Measurements from ENCODE around the gene NOXO1.

Gene NOXO1

DNA sequence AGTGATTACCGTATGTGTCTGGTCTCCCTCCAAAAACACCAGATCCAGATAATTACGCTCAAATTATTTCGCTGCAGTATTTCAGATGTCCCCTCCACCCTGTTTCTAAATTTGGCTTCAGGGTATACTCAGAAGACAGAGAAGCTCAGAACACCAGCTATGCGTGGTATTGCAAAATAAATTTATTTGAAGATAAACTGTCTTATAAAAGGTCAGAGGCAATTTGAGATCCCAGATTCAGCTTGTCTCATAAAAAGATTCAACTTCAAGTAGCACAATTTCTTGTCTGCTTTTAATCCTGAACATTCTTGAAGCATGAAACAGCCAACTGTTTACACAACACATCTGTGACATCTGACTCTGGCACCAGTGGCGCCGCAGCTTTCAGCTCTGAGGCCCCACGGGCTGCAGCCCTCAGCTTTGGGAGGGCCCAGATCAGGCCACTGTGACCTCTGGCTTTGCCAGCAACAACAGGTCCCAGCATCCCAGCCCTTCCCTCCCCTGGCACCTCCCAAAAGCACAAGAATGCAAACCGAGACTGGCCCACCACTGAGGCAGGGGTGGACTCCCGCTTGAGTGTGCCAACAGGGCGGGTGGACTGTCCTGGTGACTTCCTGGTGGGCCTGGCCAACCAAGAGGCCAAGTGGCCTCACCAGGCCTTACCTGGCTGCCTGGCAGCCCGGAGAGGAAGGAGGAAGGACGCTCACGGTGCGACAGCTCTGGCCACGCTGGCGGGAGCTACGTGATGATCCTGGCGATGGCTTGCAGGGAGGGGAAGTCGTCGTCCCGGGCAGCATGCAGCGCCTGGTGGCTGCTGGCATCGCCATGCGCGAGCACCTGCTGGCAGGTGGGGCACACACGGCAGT lies 16.5 kb upstream of the NOXO1 start:
- no peak for DNase-seq

DNA sequence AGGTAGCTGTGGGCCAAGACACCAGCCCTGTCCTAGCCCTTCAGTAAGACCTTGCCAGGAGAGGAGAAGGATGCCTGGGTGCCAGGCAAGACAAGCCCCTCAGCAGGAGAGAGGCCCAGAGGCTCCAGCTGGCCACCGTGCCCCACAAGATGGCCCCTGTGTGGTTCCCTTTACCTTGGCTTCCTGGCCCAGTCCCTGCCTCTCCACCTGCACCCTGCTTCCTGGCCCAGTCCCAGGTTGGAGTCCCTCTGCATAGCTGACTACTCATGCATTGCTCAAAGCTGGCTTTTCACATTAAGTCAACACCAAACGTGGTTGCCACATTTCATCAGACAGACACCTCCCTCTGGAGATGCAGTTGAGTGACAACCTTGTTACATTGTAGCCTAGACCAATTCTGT lies 12.5 kb upstream of the NOXO1 start:
- peak; percentile 67 for DNase-seq

DNA sequence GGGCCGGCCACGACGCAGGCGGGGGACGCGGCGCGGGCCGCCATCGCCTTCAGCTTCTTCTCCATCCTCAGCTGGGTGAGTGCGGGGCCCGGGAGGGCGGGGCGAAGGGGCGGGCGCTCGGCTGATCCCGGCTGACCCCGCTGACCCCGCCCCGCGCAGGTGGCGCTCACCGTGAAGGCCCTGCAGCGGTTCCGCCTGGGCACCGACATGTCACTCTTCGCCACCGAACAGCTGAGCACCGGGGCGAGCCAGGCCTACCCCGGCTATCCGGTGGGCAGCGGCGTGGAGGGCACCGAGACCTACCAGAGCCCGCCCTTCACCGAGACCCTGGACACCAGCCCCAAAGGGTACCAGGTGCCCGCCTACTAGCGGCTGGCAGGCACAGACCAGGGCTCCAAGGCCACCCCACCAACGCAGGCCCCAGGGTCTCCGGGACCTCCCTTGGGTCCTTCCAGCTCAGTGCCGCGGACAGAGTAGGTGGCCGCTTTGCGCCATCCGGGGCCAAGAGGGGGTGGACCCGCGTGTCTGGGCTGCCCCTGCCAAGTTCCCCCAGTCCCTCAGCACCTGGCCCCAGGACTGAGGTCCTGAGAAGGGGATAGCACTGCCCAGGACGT lies 11.5 kb upstream of the NOXO1 start:
- no peak for DNase-seq

DNA sequence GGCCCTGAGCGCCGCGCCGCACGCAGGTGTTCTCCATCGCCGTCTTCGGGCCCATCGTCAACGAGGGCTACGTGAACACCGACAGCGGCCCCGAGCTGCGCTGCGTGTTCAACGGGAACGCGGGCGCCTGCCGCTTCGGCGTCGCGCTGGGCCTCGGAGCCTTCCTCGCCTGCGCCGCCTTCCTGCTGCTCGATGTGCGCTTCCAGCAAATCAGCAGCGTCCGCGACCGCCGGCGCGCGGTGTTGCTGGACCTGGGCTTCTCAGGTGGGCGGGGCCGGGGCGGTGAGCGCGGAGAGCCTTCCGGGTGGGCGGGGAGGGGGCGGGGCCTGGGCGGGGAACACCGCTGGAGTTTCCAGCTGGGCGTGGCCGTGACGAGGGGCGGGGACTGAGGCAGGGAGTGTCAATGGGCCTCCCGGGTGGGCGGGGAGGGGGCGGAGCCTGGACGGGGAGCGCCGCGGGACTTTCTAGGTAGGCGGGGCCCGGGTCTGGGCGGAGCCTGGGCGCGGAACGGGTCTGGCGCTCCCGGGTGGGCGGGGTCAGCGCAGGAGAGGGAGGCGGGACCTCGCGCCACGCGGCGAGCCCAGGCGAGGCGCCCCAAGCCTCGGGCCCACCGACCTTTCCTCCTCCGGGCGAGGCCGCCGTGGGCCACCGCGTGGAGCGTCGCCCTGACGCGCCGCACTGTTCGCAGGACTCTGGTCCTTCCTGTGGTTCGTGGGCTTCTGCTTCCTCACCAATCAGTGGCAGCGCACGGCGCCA lies 10.9 kb upstream of the NOXO1 start:
- peak; percentile 98 for DNase-seq

DNA sequence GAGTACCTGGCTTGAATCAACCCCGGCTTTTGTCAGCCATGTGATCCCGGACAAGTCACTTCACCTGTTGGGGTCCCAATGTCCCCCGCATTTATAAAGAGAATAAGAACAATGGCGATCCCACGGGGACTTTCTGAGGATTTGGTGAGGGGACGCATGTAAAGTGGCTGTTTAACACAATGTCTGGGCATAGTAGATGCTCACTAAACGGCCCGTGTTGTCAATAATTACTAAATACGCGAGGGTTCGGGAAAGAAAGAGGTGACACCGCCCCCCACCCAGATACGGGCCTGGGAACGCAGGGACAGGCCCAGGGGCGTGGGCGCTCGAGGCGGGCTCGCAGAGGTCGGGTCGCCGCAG lies 10.3 kb upstream of the NOXO1 start:
- DNase-seq, result no peak

DNA sequence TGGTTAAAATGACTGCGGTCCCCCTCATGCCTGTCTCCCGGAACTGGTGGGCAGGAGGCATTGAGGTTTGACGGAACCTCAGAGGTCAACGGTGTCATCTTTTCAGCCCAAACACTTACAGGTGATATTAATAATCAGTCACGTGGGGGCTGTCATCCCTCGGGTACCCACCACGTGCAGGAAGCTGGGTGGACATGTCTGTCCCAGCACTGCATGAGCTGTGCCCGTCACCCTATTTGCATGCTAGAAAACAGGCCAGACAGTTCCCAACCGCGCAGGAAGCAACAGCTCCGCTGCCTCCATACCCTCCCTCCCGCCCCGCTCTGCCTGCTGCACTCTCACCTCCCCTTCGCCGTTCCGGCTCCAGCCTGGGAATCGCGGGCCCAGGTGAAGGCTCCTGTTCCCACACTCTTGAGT lies 9.9 kb upstream of the NOXO1 start:
- peak; percentile 47 for DNase-seq

DNA sequence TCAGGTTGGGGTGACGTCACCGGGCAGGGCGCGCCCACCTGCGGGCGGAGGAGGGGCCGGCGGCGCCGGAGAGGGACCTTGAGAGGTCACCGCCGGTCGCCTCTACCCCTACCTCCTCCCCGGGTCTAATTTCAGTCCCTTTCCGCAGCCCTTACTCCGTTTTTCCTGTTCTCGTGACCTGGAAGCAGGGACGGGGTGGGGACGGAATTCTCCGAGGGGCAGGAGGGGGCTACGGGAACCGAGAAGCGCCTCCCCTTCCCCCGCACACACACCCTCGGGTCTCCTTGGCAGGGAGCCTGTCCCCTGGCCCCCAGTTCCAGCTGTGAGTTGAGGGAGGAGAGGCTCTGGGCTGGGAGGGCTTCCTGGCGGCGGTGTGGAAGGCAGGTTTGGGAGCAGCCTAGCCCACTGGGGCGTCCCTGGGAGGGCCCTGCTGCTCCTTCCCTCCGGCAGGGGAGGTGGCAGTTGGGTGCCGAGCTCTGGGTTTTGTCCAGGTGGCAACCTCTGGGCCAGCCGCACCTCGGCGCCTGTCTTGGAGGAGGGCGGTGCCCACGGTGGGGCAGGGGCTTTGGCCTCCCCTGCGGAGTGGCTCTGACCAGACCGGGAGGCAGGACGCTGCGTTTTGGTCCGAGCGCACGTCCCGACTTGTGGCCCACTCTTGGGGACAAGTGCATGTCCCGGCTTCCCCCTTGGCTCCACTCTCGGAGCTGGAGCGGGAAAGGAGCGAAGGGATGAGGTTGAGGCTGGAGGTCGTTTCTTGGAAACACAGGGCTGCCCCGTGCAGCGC lies 9.3 kb upstream of the NOXO1 start:
- no peak for DNase-seq

DNA sequence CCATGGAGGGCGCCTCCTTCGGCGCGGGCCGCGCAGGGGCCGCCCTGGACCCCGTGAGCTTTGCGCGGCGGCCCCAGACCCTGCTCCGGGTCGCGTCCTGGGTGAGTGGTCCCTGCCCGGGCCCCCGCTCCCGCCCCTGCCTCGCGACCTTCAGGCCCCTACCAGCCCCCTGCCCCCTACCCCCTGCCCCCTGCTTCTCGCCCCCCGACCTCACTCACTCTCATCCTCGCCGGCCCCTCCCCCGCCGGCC lies 8.8 kb upstream of the NOXO1 start:
- no peak for DNase-seq

DNA sequence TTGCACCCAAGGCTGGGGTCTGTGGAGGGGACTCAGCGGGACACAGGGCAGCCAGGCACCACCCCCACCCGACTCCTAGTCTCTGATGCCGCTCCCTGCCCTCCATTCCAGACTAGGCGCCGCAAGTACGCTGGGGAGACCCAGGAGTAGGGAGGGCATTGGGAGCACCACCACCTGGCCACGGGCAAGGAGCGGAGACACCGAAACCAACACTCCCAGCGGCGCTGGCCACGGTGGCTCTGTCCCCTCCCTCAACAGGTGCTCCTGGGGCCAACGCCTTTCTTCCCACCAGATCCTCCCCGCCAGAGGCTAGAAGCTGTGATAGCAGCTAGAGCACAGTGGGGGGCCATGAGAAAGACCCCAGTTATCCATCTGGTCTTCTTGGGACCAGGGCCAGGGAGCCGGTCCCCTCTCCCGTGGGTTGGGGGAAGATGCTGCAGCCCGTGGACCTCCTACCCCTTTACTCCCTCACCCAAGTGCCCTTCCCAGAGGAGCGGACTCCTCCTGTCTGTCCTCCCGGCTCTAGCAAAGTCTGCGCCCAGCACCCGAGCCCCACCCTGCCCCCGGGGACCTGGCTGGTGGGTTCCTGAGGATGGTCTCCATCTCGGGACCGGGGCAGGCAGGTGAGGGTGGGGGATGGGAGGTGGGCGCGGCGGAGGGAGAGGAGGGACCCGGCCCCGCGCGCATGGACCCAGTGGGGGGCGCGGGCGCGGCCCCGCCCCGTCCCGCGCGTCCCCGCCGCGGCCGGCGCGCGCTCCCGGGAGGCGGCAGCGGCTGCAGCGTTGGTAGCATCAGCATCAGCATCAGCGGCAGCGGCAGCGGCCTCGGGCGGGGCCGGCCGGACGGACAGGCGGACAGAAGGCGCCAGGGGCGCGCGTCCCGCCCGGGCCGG lies 8.2 kb upstream of the NOXO1 start, which contains the start of gene SYNGR3:
Gene SYNGR3 (plus strand): TSS at position 762 of the 892 bp plus-strand sequence. CDS start 133 bp downstream, outside the sequence.
- DNase-seq, result no peak

DNA sequence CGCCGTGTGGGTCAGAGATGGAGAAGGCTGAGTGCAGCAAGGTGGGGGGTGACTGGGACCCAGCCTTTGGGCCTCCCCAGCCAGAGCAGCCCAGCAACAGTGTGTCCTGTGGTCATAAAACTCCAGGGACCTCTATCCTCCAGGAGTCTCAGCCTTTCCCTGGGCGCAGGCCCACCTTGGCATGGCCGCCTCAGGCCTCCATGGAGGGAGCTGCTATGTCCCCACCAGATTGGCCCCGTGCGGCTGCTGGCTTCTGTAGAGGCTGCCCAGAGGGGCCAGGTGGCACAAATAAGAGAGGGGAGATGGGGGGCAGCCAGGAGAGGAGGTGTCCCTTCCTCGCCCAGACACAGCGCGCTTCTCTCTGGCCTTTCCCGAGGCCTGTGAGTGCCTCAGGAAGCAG lies 5.9 kb upstream of the NOXO1 start:
- no peak for DNase-seq

DNA sequence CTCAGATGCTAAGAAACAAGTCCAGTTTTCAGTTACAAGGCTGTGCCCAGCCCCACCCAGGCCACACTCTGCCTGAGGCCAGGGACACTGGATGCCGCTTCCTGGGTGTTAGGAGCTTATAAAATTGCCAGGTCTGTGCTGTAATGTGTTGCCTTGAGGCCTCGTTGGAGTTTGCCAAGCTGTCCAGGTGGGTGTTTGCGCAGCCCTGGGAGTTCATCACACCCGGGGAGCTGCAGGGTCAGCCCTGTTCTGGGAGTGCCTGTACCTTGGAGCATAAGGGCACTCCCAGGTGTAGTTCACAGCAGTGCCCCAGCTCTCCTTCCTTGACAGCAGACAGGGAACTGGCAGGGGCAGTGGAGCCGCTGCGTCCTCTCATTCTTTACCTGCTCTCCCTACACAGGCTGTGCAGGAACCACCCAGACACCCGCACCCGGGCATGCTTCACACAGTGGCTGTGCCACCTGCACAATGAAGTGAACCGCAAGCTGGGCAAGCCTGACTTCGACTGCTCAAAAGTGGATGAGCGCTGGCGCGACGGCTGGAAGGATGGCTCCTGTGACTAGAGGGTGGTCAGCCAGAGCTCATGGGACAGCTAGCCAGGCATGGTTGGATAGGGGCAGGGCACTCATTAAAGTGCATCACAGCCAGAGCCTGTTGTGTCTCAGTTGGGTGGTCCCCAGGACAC lies 4.3 kb upstream of the NOXO1 start:
- DNase-seq, result no peak

DNA sequence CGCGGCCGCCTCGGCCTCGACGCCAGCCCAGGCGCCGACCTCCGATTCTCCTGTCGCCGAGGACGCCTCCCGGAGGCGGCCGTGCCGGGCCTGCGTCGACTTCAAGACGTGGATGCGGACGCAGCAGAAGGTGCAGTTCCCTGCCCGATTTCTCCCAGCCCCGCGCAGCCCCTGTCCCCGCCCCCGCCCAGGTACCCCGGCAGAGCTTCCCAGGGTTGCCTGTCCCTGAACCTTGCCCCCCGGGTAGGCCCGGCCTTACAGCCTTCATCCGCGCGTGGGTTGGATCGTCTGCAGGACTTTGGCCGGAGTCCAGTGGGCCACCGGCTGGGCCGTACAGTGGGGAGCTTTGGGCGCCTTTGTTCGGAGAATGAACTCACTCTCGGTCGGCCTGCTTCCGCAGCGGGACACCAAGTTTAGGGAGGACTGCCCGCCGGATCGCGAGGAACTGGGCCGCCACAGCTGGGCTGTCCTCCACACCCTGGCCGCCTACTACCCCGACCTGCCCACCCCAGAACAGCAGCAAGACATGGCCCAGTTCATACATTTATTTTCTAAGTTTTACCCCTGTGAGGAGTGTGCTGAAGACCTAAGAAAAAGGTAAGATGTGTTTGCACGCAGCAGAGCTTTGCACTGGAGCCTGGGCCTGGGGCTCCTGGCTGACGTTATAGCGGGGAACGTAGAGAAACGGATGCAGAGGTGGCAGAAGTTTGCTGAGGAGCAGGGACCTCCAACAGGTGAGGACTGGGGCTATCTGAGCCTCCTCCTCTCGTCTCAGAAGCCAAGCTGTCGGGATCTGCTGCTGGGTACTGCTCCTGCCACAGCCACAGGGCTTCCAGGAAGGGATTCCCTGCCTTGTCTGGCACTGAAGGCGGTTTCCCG lies 3.3 kb upstream of the NOXO1 start:
- no peak for DNase-seq

DNA sequence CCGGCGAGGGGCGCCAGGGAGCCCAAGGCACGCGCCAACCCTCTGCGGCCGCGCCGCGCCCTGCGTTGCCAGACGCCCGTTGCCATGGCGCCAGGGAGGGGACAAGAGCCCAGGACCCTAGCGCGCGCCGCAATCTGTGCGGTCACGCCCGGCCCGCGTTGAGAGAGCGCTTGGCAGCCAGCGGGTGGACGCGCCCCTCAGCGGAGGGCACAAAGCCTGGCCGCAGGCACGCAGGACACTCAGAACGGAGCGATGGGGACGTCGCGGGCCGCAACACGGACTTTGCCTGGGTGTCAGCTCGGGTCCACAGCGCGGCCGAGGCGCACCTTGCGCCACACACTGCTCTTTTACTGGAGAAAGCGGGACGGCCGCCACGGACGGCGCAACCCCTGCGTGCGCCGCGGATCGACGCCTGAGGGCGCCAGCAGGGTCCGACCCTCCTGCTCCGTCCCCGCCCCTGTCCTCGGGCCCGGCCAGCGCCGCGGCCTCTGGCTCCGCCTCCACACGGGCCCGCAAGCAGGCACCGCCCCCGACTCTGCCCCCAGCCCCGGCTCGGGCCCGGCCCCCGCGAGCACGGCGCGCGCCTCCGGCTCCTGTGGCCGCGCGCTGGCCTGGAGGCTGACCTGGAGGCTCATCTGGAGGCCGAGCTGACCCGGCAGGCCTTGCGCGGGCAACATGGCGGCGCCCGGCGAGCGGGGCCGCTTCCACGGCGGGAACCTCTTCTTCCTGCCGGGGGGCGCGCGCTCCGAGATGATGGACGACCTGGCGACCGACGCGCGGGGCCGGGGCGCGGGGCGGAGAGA lies 2.5 kb upstream of the NOXO1 start, which contains the start of gene GFER:
Gene GFER (plus strand): TSS at position 650 of the 803 bp plus-strand sequence. CDS start 26 bp downstream, at position 676.
- peak; percentile 70 for DNase-seq

DNA sequence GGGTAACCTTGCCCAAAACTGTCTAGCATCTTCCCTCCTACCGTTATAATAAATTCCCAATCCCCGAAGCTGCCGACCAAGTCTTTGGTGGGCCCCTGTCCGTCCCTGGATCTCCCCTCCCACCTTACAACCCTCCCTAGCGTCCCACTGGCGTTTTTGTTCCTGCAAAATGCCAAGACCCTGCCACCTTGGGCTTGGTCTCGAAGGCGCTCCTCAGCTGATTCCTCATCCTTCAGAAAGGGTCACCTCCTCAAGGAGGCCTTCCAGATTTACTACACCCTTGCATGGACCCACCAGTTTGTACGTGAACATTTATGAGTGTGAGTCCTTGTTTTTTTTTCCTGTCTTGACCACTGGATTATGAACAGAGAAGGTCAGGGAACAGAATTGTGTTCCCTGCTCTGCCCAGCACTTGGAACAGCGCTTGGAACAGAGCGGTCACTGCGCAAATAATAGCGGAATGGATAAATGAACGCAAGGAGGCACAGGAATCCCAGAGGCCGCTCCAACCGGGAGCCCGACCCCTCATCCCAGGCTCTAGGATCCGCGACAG lies 1.8 kb upstream of the NOXO1 start:
- no peak for DNase-seq

DNA sequence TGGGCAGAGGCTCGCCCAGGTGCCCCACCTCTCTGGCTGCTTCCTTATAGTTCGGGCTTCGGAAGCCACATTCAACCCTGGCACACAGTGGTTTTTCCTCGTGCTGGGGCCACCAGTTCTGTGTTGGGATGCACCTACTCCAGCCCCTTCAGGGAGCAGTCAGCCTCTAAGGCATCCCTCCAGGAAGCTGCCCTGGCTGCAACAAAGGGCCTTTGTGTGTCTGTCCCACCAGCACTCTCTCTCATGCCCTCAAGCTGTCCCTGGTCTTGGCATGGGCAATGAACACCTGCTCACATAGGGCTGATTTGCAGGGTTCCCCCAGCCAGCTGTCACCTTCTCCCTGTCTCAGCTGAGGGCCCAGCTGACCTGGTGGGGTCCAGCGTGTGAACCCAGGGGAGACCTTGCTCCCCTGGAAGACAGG lies 754 bp upstream of the NOXO1 start:
- no peak for DNase-seq

DNA sequence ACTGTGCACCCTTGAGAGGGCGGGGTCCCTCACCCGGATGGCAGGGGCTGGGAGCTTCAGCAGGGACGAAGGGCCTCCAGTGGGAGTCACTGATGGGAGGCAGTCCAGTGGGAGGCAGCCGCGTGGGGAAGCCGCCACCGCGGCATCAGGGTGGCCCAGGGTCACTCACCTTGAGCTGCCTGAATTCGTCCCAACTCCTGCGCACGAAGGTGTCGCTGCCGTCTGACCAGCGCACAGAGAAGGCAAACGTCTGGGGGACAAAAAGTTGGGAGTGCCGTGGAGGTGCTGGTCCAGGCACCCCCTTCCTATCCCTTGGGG lies 540 bp downstream of the NOXO1 start:
- no peak for DNase-seq

DNA sequence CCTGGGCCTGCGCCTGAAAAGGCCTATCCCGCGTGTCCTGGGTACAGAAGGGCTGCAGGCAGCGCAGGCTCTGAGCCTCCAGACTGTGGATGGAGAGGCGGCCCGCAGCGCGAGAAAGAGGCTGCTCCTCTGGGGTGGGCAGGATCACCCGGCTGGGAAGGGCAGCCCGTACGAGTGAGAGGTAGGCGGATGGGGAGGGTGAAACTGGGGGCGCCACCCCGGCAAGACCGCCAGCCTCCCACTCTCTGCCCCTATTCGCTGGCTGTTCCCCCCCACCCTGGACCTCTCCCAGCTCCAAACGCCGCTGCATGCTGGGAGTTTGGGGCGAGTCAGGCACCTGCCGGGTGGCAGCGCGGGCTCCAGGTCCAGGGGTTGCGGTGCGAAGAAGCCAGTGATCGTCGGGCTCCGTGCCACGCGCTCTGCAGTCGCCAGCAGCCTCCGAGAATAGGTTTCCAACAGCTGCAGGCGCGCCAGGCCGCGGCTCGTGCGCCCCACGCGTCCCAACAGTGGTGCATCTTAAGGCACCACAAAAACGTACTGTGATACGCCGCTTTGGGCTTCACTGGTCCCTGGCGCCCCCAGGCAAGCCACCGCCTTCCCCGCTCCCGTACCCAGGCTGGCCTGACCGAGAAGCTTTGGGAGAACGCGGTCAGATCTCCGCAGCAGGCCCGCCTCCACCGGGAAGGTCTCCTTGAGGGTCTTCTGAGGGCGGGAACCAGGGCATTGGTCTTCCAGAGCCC lies 1.1 kb downstream of the NOXO1 start:
- DNase-seq, result no peak

DNA sequence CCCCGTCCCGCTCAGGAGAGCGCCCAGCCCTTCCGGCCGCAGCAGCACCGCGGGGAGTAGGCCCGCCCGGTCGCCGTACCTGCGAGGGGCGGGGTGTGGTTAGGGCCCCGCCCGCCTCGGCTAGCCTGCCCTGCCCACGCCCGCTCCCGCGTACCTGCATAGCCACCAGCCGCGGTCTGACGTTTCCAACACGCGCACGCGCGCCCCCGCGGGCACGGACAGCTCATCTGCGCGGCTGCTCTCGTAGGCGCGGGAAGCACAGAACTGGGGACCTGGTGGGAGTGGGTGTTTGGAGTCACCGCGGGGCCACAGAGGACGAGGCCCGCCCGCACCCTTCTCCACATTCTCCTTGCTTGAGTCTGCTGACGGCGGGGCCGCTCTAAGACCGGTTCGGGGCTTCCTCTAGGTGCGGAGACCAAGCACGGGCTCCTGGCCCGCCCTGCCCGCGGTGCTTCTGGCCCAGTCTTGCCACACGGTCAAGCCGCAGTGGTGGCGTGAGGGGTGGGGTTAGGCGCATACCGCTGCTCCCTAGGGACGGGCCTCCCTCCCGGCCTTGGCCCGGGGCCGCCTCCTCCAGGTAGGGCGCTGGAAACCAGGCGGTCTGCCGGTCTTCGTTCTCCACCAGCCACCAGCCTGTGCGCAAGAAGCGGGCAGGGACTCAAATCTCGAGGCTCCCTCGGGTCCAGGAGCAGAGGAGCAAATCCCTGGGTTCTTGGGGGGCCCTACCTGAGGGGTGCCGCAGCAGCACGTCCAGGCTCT lies 1.8 kb downstream of the NOXO1 start:
- peak; percentile 40 for DNase-seq

Measured in stimulated activated CD4-positive, alpha-beta T cell treated with anti-CD3 and anti-CD28 coated beads, Interleukin-1b, Interleukin-23, amount 100 ng/mL, for 48 hours (primary cell).